Osteoblast (primary cell): ENCODE results near the gene CORO2A. TPM values are rescaled to one million over a fixed set of nuclear protein-coding genes. Genes with fewer than 3 reads are reported as not detected.

Experiments used
- DNase-seq: peaks from one replicate; pipeline ENCODE4 v3.0.0; 2011; ENCODE audit warnings: low spot score, mixed read lengths; ENCODE audit not compliant: insufficient read length; ENCODE audit errors: missing footprints
- H2AFZ ChIP-seq: 2 replicates; pipeline ENCODE4 v1.6.0; 2011; ENCODE audit warnings: mild to moderate bottlenecking, low read length
- H3K27ac ChIP-seq: 2 replicates; pipeline ENCODE4 v1.5.1; 2011; ENCODE audit warnings: mild to moderate bottlenecking, low read depth, low read length, moderate library complexity
- H3K27me3 ChIP-seq: 2 replicates; pipeline ENCODE4 v1.6.0; 2012; ENCODE audit warnings: mild to moderate bottlenecking, control low read depth, inconsistent platforms, low read length, moderate library complexity; ENCODE audit not compliant: insufficient read depth
- H3K36me3 ChIP-seq: 2 replicates; pipeline ENCODE4 v1.5.1; 2011; ENCODE audit warnings: mild to moderate bottlenecking, low read length, control low read depth, moderate library complexity; ENCODE audit not compliant: insufficient read depth
- H3K4me1 ChIP-seq: 2 replicates; pipeline ENCODE4 v1.5.1; 2011; ENCODE audit warnings: mild to moderate bottlenecking, low read length, control low read depth, moderate library complexity; ENCODE audit not compliant: insufficient read depth
- H3K4me2 ChIP-seq: 2 replicates; pipeline ENCODE4 v1.6.0; 2011; ENCODE audit warnings: mild to moderate bottlenecking, low read length; ENCODE audit not compliant: insufficient read depth
- H3K4me3 ChIP-seq: fragments of 200-600 bp; sonication (generic); 3 replicates; pipeline ENCODE4 v1.5.1; 2012; ENCODE audit warnings: mild to moderate bottlenecking, low read length, inconsistent platforms; ENCODE audit not compliant: insufficient read depth
- H3K79me2 ChIP-seq: 2 replicates; pipeline ENCODE4 v1.6.0; 2012; ENCODE audit warnings: mild to moderate bottlenecking, low read length, control low read depth, inconsistent platforms; ENCODE audit not compliant: insufficient read depth
- H3K9me3 ChIP-seq: 2 replicates; pipeline ENCODE4 v1.5.1; 2011; ENCODE audit warnings: low read depth, low read length, control low read depth
- H4K20me1 ChIP-seq: 2 replicates; pipeline ENCODE4 v1.6.0; 2012; ENCODE audit warnings: mild to moderate bottlenecking, low read length, control low read depth; ENCODE audit not compliant: insufficient read depth
- CTCF ChIP-seq: IDR thresholded peaks from 2 replicates; pipeline ENCODE4 v1.5.1; 2011; ENCODE audit warnings: mild to moderate bottlenecking, low read depth, low read length, moderate library complexity; ENCODE audit errors: extremely low read depth
- total RNA-seq: library from RNA; depleted of rRNA; stranded (reverse); fragments of >200 nt; gene quantifications from 2 replicates; pipeline ENCODE4 v1.2.3, GENCODE V29; 2012

The CORO2A gene
- total RNA-seq, 1 donor, result 0.72 TPM

- H3K4me3 ChIP-seq, result no peak overlapping the region
- no peaks in the 10 kb centered on the region for H3K79me2 ChIP-seq
- H4K20me1 ChIP-seq, result no peaks in the 10 kb centered on the region
- H3K27me3 ChIP-seq, result peaks cover 3% of the 10 kb centered on the region
- no peaks in the 10 kb centered on the region for H3K9me3 ChIP-seq
- no peak overlapping the region for H2AFZ ChIP-seq
- no peaks in the 10 kb centered on the region for H3K36me3 ChIP-seq
- DNase-seq, result no peak
- H3K4me1 ChIP-seq, result no peaks in the 10 kb centered on the region
- no peak for TF ChIP-seq CTCF
- H3K27ac ChIP-seq, result no peak overlapping the region
- H3K4me2 ChIP-seq, result no peak overlapping the region
Measured at GRCh38 chr9:98154678-98155077, 37.8 kb downstream of the CORO2A start.

GRCh38 chr9:98152526-98152925, 39.9 kb downstream of the CORO2A start:
- Histone ChIP-seq H3K27me3 (peaks cover 3% of the 10 kb centered on the region), H3K79me2 (no peaks in the 10 kb centered on the region), H4K20me1 (no peaks in the 10 kb centered on the region), H3K9me3 (no peaks in the 10 kb centered on the region), H3K36me3 (no peaks in the 10 kb centered on the region), H3K4me1 (no peaks in the 10 kb centered on the region), H2AFZ (no peak overlapping the region), H3K27ac (no peak overlapping the region), H3K4me2 (no peak overlapping the region), H3K4me3 (no peak overlapping the region)
- DNase-seq, result peak; percentile 11
- no peak for TF ChIP-seq CTCF

- Histone ChIP-seq H3K4me2 (no peak overlapping the region), H3K36me3 (no peaks in the 10 kb centered on the region), H3K79me2 (no peaks in the 10 kb centered on the region), H4K20me1 (no peaks in the 10 kb centered on the region), H2AFZ (no peak overlapping the region), H3K4me1 (no peaks in the 10 kb centered on the region), H3K27me3 (no peaks in the 10 kb centered on the region), H3K9me3 (no peaks in the 10 kb centered on the region), H3K4me3 (no peak overlapping the region), H3K27ac (no peak overlapping the region)
- TF ChIP-seq CTCF, result no peak
- DNase-seq, result peak; percentile 15
Measured at GRCh38 chr9:98150721-98151120, 41.7 kb downstream of the CORO2A start.

- Histone ChIP-seq H3K4me2 (no peak overlapping the region), H3K4me3 (no peak overlapping the region), H3K9me3 (no peaks in the 10 kb centered on the region), H3K79me2 (no peaks in the 10 kb centered on the region), H3K4me1 (no peaks in the 10 kb centered on the region), H3K36me3 (no peaks in the 10 kb centered on the region), H4K20me1 (no peaks in the 10 kb centered on the region), H3K27ac (no peak overlapping the region), H3K27me3 (no peaks in the 10 kb centered on the region), H2AFZ (no peak overlapping the region)
- TF ChIP-seq CTCF, result no peak
- peak; percentile 17 for DNase-seq
Measured at GRCh38 chr9:98150164-98150563, 42.3 kb downstream of the CORO2A start.
